HEK293 (cell line): Measurements from ENCODE around the gene MALRD1.

Experiments
- CTCF ChIA-PET: fragments of 350-600 bp; formaldehyde crosslinking; extraction: SDS; loops from one replicate; lab custom pipeline; 2021; ENCODE audit warnings: antibody characterized with exemption; lab: Yijun Ruan, JAX
- POLR2A ChIA-PET: fragments of 300-600 bp; formaldehyde crosslinking; extraction: SDS; loops from one replicate; lab custom pipeline; 2020; ENCODE audit warnings: antibody characterized with exemption, inconsistent platforms; lab: Yijun Ruan, JAX
- H3K27ac ChIP-seq: fragments of 200-500 bp; sonication (Bioruptor generic); 2 replicates; pipeline ENCODE4 v1.5.1; 2014; ENCODE audit warnings: low read depth, low read length, control low read depth, inconsistent platforms; ENCODE audit errors: extremely low read depth
- H3K36me3 ChIP-seq, 2 experiments: fragments of 200-500 bp in 1 of 2; sonication (Bioruptor generic) in 1 of 2; 1 replicate in 1 of 2; 2 replicates in 1 of 2; pipeline ENCODE4 v1.5.1; 2014 to 2017; ENCODE audit warnings: inconsistent platforms in 2 of 2, low read length in 2 of 2; ENCODE audit not compliant: control insufficient read depth in 2 of 2, insufficient read depth in 1 of 2
- H3K4me1 ChIP-seq: fragments of 200-500 bp; sonication (Bioruptor generic); 2 replicates; pipeline ENCODE4 v1.5.1; 2014; ENCODE audit warnings: mild to moderate bottlenecking, low read length, inconsistent platforms; ENCODE audit not compliant: control insufficient read depth, insufficient read depth
- H3K4me3 ChIP-seq: 2 replicates; pipeline ENCODE4 v1.5.1; 2011; ENCODE audit warnings: low read depth, mild to moderate bottlenecking, control low read depth, low read length, moderate library complexity
- H3K9me3 ChIP-seq: fragments of 200-500 bp; sonication (Bioruptor generic); 2 replicates; pipeline ENCODE4 v1.5.1; 2014; ENCODE audit warnings: low read depth, low read length, inconsistent platforms; ENCODE audit not compliant: control insufficient read depth, insufficient read depth
- FEZF1 ChIP-seq: fragments of 450-650 bp; formaldehyde crosslinking; IDR thresholded peaks from 2 replicates; pipeline ENCODE4 v1.5.1; 2016; ENCODE audit warnings: missing biosample characterization, missing genetic modification characterization
- SCRT1 ChIP-seq: fragments of 450-650 bp; formaldehyde crosslinking; IDR thresholded peaks from 2 replicates; pipeline ENCODE4 v1.5.1; 2016; ENCODE audit warnings: missing biosample characterization, missing genetic modification characterization, borderline replicate concordance
- SETDB1 ChIP-seq: IDR thresholded peaks from one replicate; pipeline ENCODE4 v1.6.1; 2017; ENCODE audit warnings: mild to moderate bottlenecking, low read length, moderate library complexity, mixed read lengths; ENCODE audit not compliant: insufficient read length
- ZBTB48 ChIP-seq: fragments of 450-650 bp; formaldehyde crosslinking; IDR thresholded peaks from 2 replicates; pipeline ENCODE4 v1.5.1; 2016; ENCODE audit warnings: missing biosample characterization, missing genetic modification characterization
- ZBTB7A ChIP-seq: fragments of 450-650 bp; formaldehyde crosslinking; IDR thresholded peaks from 2 replicates; pipeline ENCODE4 v1.5.1; 2016; ENCODE audit warnings: low read depth, missing biosample characterization, missing genetic modification characterization
- ZBTB8A ChIP-seq: fragments of 450-650 bp; formaldehyde crosslinking; IDR thresholded peaks from 2 replicates; pipeline ENCODE4 v1.5.1; 2016; ENCODE audit warnings: missing biosample characterization, missing genetic modification characterization
- ZFP69B ChIP-seq: fragments of 450-650 bp; formaldehyde crosslinking; IDR thresholded peaks from 2 replicates; pipeline ENCODE4 v1.5.1; 2016; ENCODE audit warnings: missing biosample characterization, missing genetic modification characterization
- ZNF174 ChIP-seq: fragments of 450-650 bp; formaldehyde crosslinking; IDR thresholded peaks from 2 replicates; pipeline ENCODE4 v1.5.0; 2017; ENCODE audit warnings: missing biosample characterization, mild to moderate bottlenecking, missing genetic modification characterization
- ZNF175 ChIP-seq: fragments of 450-650 bp; formaldehyde crosslinking; IDR thresholded peaks from 2 replicates; pipeline ENCODE4 v1.5.1; 2016; ENCODE audit warnings: missing biosample characterization, missing genetic modification characterization
- ZNF223 ChIP-seq: fragments of 450-650 bp; formaldehyde crosslinking; IDR thresholded peaks from 2 replicates; pipeline ENCODE4 v1.5.1; 2016; ENCODE audit warnings: missing biosample characterization, missing genetic modification characterization
- ZNF239 ChIP-seq: fragments of 450-650 bp; formaldehyde crosslinking; IDR thresholded peaks from 2 replicates; pipeline ENCODE4 v1.5.1; 2016; ENCODE audit warnings: missing biosample characterization, missing genetic modification characterization
- ZNF398 ChIP-seq: fragments of 450-650 bp; formaldehyde crosslinking; IDR thresholded peaks from 2 replicates; pipeline ENCODE4 v1.5.1; 2017; ENCODE audit warnings: missing biosample characterization, missing genetic modification characterization
- ZNF416 ChIP-seq: fragments of 450-650 bp; formaldehyde crosslinking; IDR thresholded peaks from 2 replicates; pipeline ENCODE4 v1.5.1; 2016; ENCODE audit warnings: missing biosample characterization, missing genetic modification characterization
- ZNF555 ChIP-seq: fragments of 450-650 bp; formaldehyde crosslinking; conservative IDR thresholded peaks from 2 replicates; pipeline ENCODE4 v1.5.1; 2017; ENCODE audit warnings: missing biosample characterization, mild to moderate bottlenecking, missing genetic modification characterization, inconsistent platforms
- ZNF610 ChIP-seq: fragments of 450-650 bp; formaldehyde crosslinking; IDR thresholded peaks from 2 replicates; pipeline ENCODE4 v1.5.1; 2016; ENCODE audit warnings: missing biosample characterization, missing genetic modification characterization, borderline replicate concordance
- ZNF624 ChIP-seq: fragments of 450-650 bp; formaldehyde crosslinking; IDR thresholded peaks from 2 replicates; pipeline ENCODE4 v1.5.1; 2017; ENCODE audit warnings: missing biosample characterization, missing genetic modification characterization
- TF ChIP-seq, protein P1 (sequence below): fragments of 450-650 bp; formaldehyde crosslinking; IDR thresholded peaks from 2 replicates; pipeline ENCODE4 v1.5.1; 2016; ENCODE audit warnings: missing biosample characterization, missing genetic modification characterization, borderline replicate concordance
- TF ChIP-seq, protein P2 (sequence below): fragments of 450-650 bp; formaldehyde crosslinking; IDR thresholded peaks from 2 replicates; pipeline ENCODE4 v1.5.0; 2017; ENCODE audit warnings: missing biosample characterization, missing genetic modification characterization, borderline replicate concordance

The MALRD1 gene

DNA sequence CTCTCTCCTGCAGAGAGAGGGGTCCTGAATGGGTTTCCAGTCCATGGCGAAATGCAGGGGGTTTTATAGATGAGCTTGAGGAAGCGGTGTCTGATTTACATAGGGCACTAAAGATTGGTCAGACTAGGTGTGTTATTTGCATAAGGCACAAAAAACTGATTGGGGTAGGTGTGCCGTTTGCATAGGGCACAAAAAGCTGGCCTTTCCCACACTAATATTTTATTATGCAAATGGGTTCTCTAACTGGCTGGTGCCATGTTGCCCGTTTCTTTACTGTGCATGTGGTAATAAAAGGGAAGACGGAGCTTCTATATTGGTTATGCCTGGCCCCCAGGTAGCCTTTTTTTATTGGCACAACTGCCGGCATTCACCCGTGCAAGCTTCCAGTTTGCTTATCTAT, 50.2 kb downstream of the MALRD1 start:
- no peaks in the 10 kb centered on the region for H3K9me3 ChIP-seq
- POLR2A ChIA-PET, result no interaction called here
- TF ChIP-seq FEZF1 (tag by site-specific recombination), result no peak
- TF ChIP-seq, protein P1, sequence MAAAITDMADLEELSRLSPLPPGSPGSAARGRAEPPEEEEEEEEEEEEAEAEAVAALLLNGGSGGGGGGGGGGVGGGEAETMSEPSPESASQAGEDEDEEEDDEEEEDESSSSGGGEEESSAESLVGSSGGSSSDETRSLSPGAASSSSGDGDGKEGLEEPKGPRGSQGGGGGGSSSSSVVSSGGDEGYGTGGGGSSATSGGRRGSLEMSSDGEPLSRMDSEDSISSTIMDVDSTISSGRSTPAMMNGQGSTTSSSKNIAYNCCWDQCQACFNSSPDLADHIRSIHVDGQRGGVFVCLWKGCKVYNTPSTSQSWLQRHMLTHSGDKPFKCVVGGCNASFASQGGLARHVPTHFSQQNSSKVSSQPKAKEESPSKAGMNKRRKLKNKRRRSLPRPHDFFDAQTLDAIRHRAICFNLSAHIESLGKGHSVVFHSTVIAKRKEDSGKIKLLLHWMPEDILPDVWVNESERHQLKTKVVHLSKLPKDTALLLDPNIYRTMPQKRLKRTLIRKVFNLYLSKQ (tag by site-specific recombination), result no peak
- no peak for TF ChIP-seq ZNF398 (tag by site-specific recombination)
- no peak for TF ChIP-seq ZNF239 (tag by site-specific recombination)
- TF ChIP-seq ZNF223 (tag by site-specific recombination), result no peak
- TF ChIP-seq ZBTB8A (tag by site-specific recombination), result no peak
- TF ChIP-seq ZNF175 (tag by site-specific recombination), result no peak
- TF ChIP-seq ZNF610 (tag by site-specific recombination), result no peak
- no peak for TF ChIP-seq ZFP69B
- no peak for TF ChIP-seq ZNF174 (tag by site-specific recombination)
- TF ChIP-seq ZBTB7A (tag by site-specific recombination), result no peak
- TF ChIP-seq ZNF624, result no peak
- TF ChIP-seq, protein P2, sequence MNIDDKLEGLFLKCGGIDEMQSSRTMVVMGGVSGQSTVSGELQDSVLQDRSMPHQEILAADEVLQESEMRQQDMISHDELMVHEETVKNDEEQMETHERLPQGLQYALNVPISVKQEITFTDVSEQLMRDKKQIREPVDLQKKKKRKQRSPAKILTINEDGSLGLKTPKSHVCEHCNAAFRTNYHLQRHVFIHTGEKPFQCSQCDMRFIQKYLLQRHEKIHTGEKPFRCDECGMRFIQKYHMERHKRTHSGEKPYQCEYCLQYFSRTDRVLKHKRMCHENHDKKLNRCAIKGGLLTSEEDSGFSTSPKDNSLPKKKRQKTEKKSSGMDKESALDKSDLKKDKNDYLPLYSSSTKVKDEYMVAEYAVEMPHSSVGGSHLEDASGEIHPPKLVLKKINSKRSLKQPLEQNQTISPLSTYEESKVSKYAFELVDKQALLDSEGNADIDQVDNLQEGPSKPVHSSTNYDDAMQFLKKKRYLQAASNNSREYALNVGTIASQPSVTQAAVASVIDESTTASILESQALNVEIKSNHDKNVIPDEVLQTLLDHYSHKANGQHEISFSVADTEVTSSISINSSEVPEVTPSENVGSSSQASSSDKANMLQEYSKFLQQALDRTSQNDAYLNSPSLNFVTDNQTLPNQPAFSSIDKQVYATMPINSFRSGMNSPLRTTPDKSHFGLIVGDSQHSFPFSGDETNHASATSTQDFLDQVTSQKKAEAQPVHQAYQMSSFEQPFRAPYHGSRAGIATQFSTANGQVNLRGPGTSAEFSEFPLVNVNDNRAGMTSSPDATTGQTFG, result no peak
- TF ChIP-seq ZBTB48 (tag by site-specific recombination), result no peak
- no peak for TF ChIP-seq SCRT1 (tag by site-specific recombination)
- no peak for TF ChIP-seq ZNF416 (tag by site-specific recombination)
- TF ChIP-seq, all 188 proteins: peak for 0
- Histone ChIP-seq H3K36me3 (no peaks in the 10 kb centered on the region), H3K4me1 (no peaks in the 10 kb centered on the region), H3K4me3 (no peak overlapping the region), H3K27ac (no peak overlapping the region)
- CTCF ChIA-PET, result no interaction called here

GRCh38 chr10:19107406-19107805, 58.8 kb downstream of the MALRD1 start:
- Histone ChIP-seq H3K4me1 (no peaks in the 10 kb centered on the region), H3K4me3 (no peak overlapping the region), H3K36me3 (no peaks in the 10 kb centered on the region), H3K27ac (no peak overlapping the region), H3K9me3 (no peaks in the 10 kb centered on the region; the same call in 1 of the 2 replicates)
- no peak for TF ChIP-seq ZNF555 (tag by site-specific recombination)
- peak; percentile 74 for TF ChIP-seq SETDB1
- CTCF ChIA-PET, result no interaction called here
- POLR2A ChIA-PET, result no interaction called here
